Limb (tissue), 2 donors: ENCODE measurements around the gene GMEB1.
"Not testable (repeated sequence)": the region's sequence is repeated elsewhere in the genome, so short reads cannot be mapped to it uniquely, and the experiment has no call there.

Source experiments
- DNase-seq, 2 donors: peaks; one replicate each; pipeline ENCODE4 v3.0.0-alpha.2; 2016; ENCODE audit errors: extremely low spot score in 2 of 2

The GMEB1 gene

GRCh38 chr1:28668191-28668955 lies at the start of gene GMEB1:
Gene GMEB1 (plus strand): TSS chr1:28668784. CDS start chr1:28683613, 14,829 bp downstream.
- DNase-seq, result peak; percentile 91

- DNase-seq, result no peak
Measured at GRCh38 chr1:28631713-28632112, 36.9 kb upstream of the GMEB1 start.

GRCh38 chr1:28632560-28632959 lies 36.0 kb upstream of the GMEB1 start:
- no peak for DNase-seq

GRCh38 chr1:28640766-28641165 lies 27.8 kb upstream of the GMEB1 start:
- DNase-seq, result no peak

GRCh38 chr1:28642056-28642846 lies 26.3 kb upstream of the GMEB1 start:
- DNase-seq, result peak in 1 of 2 donors; percentile 10

- DNase-seq, result peak; percentile 96
Measured at GRCh38 chr1:28642847-28643635, 25.5 kb upstream of the GMEB1 start, which contains the start of gene TAF12. Gene TAF12 (minus strand): TSS chr1:28643067. CDS start chr1:28622081, 20,986 bp downstream.

- no peak for DNase-seq
Measured at GRCh38 chr1:28644494-28644893, 24.1 kb upstream of the GMEB1 start.

- DNase-seq, result not testable (repeated sequence)
Measured at GRCh38 chr1:28645406-28645805, 23.2 kb upstream of the GMEB1 start.

GRCh38 chr1:28646040-28646439 lies 22.5 kb upstream of the GMEB1 start:
- DNase-seq, result no peak

GRCh38 chr1:28648008-28648473 lies 20.5 kb upstream of the GMEB1 start:
- DNase-seq, result peak; percentile 91 to 96

GRCh38 chr1:28648474-28649198 lies 19.9 kb upstream of the GMEB1 start, which contains the start of gene RNU11:
Gene RNU11 (plus strand): TSS chr1:28648600.
- DNase-seq, result peak; percentile 87 to 96

GRCh38 chr1:28653063-28653462 lies 15.5 kb upstream of the GMEB1 start:
- not testable (repeated sequence) for DNase-seq

GRCh38 chr1:28653870-28654269 lies 14.7 kb upstream of the GMEB1 start:
- DNase-seq, result not testable (repeated sequence)

- DNase-seq, result not testable (repeated sequence)
Measured at GRCh38 chr1:28655448-28656311, 12.9 kb upstream of the GMEB1 start.

GRCh38 chr1:28656335-28656734 lies 12.2 kb upstream of the GMEB1 start:
- DNase-seq, result no peak

GRCh38 chr1:28663871-28664470 lies 4.6 kb upstream of the GMEB1 start:
- DNase-seq, result no peak

- DNase-seq, result no peak
Measured at GRCh38 chr1:28666806-28667205, 1.8 kb upstream of the GMEB1 start.

- peak; percentile 42 to 81 for DNase-seq
Measured at GRCh38 chr1:28668956-28669723, 556 bp downstream of the GMEB1 start.
